ENCODE measurements around the gene SATB2. TPM values are rescaled to one million over a fixed set of nuclear protein-coding genes. Genes with fewer than 3 reads are reported as not detected.

SATB2 gene
- total RNA-seq, 4 donors from 2014 or later: 62.0 to 104 (median 91.1) TPM

DNA sequence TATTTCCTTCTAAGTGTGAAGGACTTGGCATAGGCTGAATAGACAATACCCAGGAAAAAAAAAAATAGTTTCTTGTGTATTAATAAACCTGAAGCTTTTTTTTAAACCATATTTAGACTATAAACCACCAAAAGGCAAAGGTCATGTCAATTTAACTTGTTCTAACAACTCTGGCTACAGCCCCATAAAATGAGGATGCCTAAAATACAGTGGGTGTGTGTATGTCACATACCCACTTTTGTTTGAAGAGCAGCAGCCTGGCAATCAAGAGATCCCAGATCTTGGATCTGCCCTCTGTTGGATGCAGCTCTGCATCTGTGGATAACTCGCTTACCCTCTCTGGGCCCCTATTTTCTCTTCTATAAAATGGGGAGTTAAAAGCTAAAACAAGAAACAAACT is 65.4 kb downstream of the SATB2 start:
- Histone ChIP-seq H3K27me3 (no peaks in the 10 kb centered on the region), H3K9me3 (no peaks in the 10 kb centered on the region), H3K4me3 (no peak overlapping the region), H3K27ac (no peak overlapping the region), H3K36me3 (no peaks in the 10 kb centered on the region), H3K4me1 (no peaks in the 10 kb centered on the region)
- TF ChIP-seq, protein P1, sequence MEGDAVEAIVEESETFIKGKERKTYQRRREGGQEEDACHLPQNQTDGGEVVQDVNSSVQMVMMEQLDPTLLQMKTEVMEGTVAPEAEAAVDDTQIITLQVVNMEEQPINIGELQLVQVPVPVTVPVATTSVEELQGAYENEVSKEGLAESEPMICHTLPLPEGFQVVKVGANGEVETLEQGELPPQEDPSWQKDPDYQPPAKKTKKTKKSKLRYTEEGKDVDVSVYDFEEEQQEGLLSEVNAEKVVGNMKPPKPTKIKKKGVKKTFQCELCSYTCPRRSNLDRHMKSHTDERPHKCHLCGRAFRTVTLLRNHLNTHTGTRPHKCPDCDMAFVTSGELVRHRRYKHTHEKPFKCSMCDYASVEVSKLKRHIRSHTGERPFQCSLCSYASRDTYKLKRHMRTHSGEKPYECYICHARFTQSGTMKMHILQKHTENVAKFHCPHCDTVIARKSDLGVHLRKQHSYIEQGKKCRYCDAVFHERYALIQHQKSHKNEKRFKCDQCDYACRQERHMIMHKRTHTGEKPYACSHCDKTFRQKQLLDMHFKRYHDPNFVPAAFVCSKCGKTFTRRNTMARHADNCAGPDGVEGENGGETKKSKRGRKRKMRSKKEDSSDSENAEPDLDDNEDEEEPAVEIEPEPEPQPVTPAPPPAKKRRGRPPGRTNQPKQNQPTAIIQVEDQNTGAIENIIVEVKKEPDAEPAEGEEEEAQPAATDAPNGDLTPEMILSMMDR (IDR thresholded peaks at IDR 0.05): no peak
- no peak for TF ChIP-seq POLR2A (IDR thresholded peaks at IDR 0.05)
- no peak for DNase-seq

DNA sequence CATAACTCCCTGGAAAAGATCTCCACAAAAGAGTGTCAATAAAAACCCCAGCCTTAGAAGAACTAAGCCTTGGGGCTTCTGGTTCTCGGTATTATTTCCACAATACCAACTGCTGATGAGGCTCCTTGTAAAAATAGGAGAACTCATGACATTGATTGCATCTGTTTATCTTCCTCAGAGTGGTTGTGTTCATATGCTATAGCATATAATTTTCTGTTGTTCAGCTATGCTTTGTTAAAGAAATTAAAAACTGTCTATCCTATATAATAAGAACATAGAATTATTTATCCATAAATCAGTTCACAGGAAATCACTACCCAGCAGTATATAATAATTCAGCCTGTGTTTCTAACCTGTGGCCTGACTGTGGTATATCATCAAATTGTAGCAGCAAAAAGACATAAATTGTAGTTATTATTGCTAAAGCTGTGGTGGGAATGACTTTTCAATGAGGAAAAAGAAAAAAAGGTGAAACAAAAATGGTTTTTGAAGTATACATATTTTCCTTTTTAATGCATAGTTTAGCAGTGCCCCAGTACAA is 68.9 kb downstream of the SATB2 start:
- no peaks in the 10 kb centered on the region for H3K27me3 ChIP-seq
- no peak for TF ChIP-seq POLR2A (IDR thresholded peaks at IDR 0.05)
- TF ChIP-seq, protein P1 (IDR thresholded peaks at IDR 0.05): no peak
- no peaks in the 10 kb centered on the region for H3K4me1 ChIP-seq
- no peak overlapping the region for H3K27ac ChIP-seq
- no peak for DNase-seq
- no peak overlapping the region for H3K4me3 ChIP-seq
- no peaks in the 10 kb centered on the region for H3K36me3 ChIP-seq
- H3K9me3 ChIP-seq: no peaks in the 10 kb centered on the region

DNA sequence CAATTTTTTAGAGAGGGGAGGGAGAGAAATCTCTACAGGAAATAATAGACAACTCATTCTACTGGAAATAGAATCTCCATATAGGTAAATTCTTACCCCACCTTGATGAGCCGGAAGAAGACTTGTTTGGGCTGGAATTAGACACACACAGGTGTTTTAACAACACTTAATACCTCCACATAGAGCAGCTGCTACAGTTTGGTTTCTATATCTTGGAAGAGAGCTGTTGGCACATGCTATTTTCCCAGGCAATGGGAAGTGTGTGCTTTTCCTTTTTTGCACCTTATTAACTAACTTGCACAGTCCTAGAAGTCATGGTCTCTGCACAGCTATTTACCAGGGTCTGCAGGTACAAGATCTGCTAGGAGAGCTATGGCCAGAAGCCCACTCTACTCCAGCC is 73.7 kb downstream of the SATB2 start:
- DNase-seq: no peak
- Histone ChIP-seq H3K4me1 (no peaks in the 10 kb centered on the region), H3K36me3 (peaks cover 0 to 11% (median 0%) of the 10 kb centered on the region in 3 donors), H3K27me3 (no peaks in the 10 kb centered on the region), H3K9me3 (no peaks in the 10 kb centered on the region), H3K4me3 (no peak overlapping the region), H3K27ac (no peak overlapping the region)
- TF ChIP-seq POLR2A (IDR thresholded peaks at IDR 0.05): no peak
- TF ChIP-seq, protein P1 (IDR thresholded peaks at IDR 0.05): no peak

DNA sequence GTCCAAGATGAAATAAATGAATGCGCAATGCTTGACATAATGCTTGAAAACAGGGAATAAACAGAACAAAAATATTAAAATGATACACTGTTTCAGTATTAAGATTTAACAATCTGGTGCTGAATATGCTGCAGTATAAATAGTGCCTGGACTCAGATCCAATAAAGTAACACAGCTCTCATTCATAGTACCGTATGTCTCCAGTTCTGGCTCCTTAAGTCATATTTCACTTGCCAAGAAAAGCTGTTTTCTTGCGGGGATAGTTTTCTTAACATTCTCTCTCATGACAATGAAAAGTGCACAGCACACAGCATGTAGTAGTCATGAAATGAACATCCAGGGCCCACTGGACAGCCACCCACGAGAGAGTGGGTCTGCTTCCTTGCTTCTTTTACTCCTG is 74.7 kb downstream of the SATB2 start:
- TF ChIP-seq, protein P1 (IDR thresholded peaks at IDR 0.05): no peak
- TF ChIP-seq POLR2A (IDR thresholded peaks at IDR 0.05): no peak
- Histone ChIP-seq H3K9me3 (no peaks in the 10 kb centered on the region), H3K27ac (no peak overlapping the region), H3K27me3 (no peaks in the 10 kb centered on the region), H3K36me3 (peaks cover 0 to 20% (median 0%) of the 10 kb centered on the region in 3 donors), H3K4me1 (no peaks in the 10 kb centered on the region), H3K4me3 (no peak overlapping the region)
- DNase-seq: no peak

DNA sequence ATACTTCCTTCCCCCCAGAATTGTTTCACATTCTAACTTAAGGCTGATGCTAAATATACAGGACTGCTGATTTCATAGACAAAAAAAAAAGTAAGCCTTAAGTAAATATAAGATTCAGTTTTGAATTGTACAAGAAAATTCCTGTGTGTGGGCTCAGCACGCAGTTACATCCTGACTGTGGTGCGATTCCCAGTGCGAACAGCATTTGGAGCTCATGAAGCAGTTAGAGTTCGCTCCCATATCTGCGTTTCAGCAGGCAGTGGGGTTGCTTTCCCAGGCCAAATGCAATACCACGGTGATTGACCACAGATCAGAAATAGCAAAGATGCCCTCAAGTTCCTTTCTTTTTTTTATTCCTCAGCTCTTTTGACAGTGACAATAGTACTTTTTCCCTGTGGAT is 75.6 kb downstream of the SATB2 start:
- Histone ChIP-seq H3K4me3 (no peak overlapping the region), H3K27ac (no peak overlapping the region), H3K9me3 (no peaks in the 10 kb centered on the region), H3K27me3 (no peaks in the 10 kb centered on the region), H3K4me1 (no peaks in the 10 kb centered on the region), H3K36me3 (peaks cover 0 to 22% (median 0%) of the 10 kb centered on the region in 3 donors)
- TF ChIP-seq POLR2A (IDR thresholded peaks at IDR 0.05): no peak
- TF ChIP-seq, protein P1 (IDR thresholded peaks at IDR 0.05): no peak
- DNase-seq: no peak

DNA sequence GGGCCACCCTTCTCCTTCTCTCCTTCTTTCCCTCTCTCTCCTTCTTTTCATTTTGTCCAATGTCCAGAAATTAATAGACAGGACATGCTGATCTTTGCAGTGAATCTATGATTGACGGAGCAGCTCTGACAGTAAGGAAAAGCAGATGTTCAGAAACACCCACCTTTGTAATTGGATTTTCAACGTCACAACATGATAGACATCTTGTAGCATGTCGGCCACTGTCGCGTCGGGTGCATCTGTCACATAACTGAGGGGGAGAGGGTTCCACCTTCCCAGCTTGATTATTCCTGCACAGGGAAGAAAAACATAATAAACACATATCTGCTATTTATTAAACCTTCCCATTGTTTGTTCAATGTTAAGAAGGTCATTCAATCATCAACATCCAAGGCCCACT is 76.2 kb downstream of the SATB2 start:
- Histone ChIP-seq H3K36me3 (peaks cover 0 to 22% (median 0%) of the 10 kb centered on the region in 3 donors), H3K9me3 (no peaks in the 10 kb centered on the region), H3K4me3 (no peak overlapping the region), H3K27ac (no peak overlapping the region), H3K27me3 (no peaks in the 10 kb centered on the region), H3K4me1 (no peaks in the 10 kb centered on the region)
- TF ChIP-seq POLR2A (IDR thresholded peaks at IDR 0.05): no peak
- TF ChIP-seq, protein P1 (IDR thresholded peaks at IDR 0.05): no peak
- no peak for DNase-seq
